A549 (cell line): ENCODE data around the gene ARHGEF37. TPM values are rescaled to one million over a fixed set of nuclear protein-coding genes. Genes with fewer than 3 reads are reported as not detected.
A peak's percentile ranks its signal among the peaks of the same experiment; 100 is the strongest.

Source experiments
- ATAC-seq, 2 experiments: fragments of 200-7000 bp in 1 of 2; fragments of >200 bp in 1 of 2; cut with Nextera tagmentation in 1 of 2; cut with Tn5 transposase in 1 of 2; 3 replicates each; pipeline versions ENCODE4 v1.8.0 to v1.9.1; 2018 to 2020; ENCODE audit warnings: mild to moderate bottlenecking in 1 of 2, moderate library complexity in 1 of 2
- CTCF ChIA-PET: fragments of 300-600 bp; sonication (Branson Sonifier 250); formaldehyde crosslinking; extraction: SDS; loops from one replicate; lab custom pipeline; 2021; ENCODE audit warnings: antibody characterized with exemption, inconsistent platforms; lab: Yijun Ruan, JAX
- POLR2A ChIA-PET: fragments of 350-600 bp; formaldehyde crosslinking; extraction: SDS; loops from one replicate; lab custom pipeline; 2021; ENCODE audit warnings: antibody characterized with exemption, inconsistent platforms; lab: Yijun Ruan, JAX
- DNase-seq, 2 experiments: peaks; one replicate each; pipeline versions ENCODE4 v3.0.0 to v3.0.0-alpha.2; 2011 to 2016; ENCODE audit warnings: low read depth in 1 of 2, low spot score in 1 of 2
- FAIRE-seq: peaks from 2 replicates; lab custom pipeline; 2011; peaks lifted over from hg19 to GRCh38; lab: Jason Lieb, UNC
- H3K27ac ChIP-seq, 2 experiments: fragments of >200 bp; sonication (Bioruptor Twin); formaldehyde crosslinking; 3 replicates each; pipeline ENCODE4 v1.5.1; 2016 to 2017
- H3K4me1 ChIP-seq: fragments of >200 bp; sonication (Bioruptor Twin); formaldehyde crosslinking; 3 replicates; pipeline ENCODE4 v1.6.1; 2016
- H3K4me2 ChIP-seq: fragments of >200 bp; sonication (Bioruptor Twin); formaldehyde crosslinking; 3 replicates; pipeline ENCODE4 v1.6.1; 2016
- H3K4me3 ChIP-seq: fragments of >200 bp; sonication (Bioruptor Twin); formaldehyde crosslinking; 3 replicates; pipeline ENCODE4 v1.5.1; 2016
- H3K9me3 ChIP-seq: fragments of >200 bp; sonication (Bioruptor Twin); formaldehyde crosslinking; 3 replicates; pipeline ENCODE4 v1.6.1; 2016
- BHLHE40 ChIP-seq: IDR thresholded peaks from 2 replicates; pipeline ENCODE4 v1.6.1; 2012; ENCODE audit warnings: low read depth, low read length, inconsistent platforms
- CBX2 ChIP-seq: fragments of 200-600 bp; sonication (generic); IDR thresholded peaks from 2 replicates; pipeline ENCODE4 v1.6.1; 2016; ENCODE audit warnings: low read depth, mild to moderate bottlenecking, borderline replicate concordance
- CBX8 ChIP-seq: fragments of 200-600 bp; sonication (generic); IDR thresholded peaks from 2 replicates; pipeline ENCODE4 v1.6.1; 2016
- CHD2 ChIP-seq: fragments of 150-350 bp; IDR thresholded peaks from 2 replicates; pipeline ENCODE4 v1.6.1; 2014; ENCODE audit warnings: low read length; ENCODE audit not compliant: partially characterized antibody
- EHF ChIP-seq: fragments of 250-450 bp; sonication (Bioruptor Pico); IDR thresholded peaks from 2 replicates; pipeline ENCODE4 v1.5.0; 2020; ENCODE audit warnings: mild to moderate bottlenecking
- EHMT2 ChIP-seq: fragments of 200-600 bp; sonication (generic); IDR thresholded peaks from 2 replicates; pipeline ENCODE4 v1.6.1; 2016; ENCODE audit warnings: antibody characterized with exemption, low read depth, mild to moderate bottlenecking, moderate library complexity
- FOSB ChIP-seq: fragments of 250-450 bp; sonication (Bioruptor Pico); IDR thresholded peaks from 2 replicates; pipeline ENCODE4 v1.5.0; 2020; ENCODE audit warnings: mild to moderate bottlenecking, moderate library complexity
- FOSL2 ChIP-seq, 2 experiments: fragments of 450-650 bp in 1 of 2; fragments of >200 bp in 1 of 2; sonication (Bioruptor Twin) in 1 of 2; formaldehyde crosslinking; IDR thresholded peaks; 2 replicates each; pipeline versions ENCODE4 v1.5.0 to v1.6.1; 2016 to 2020; ENCODE audit warnings: mild to moderate bottlenecking in 1 of 2, moderate library complexity in 1 of 2
- FOXS1 ChIP-seq: fragments of 250-450 bp; sonication (Bioruptor Pico); IDR thresholded peaks from 2 replicates; pipeline ENCODE4 v1.5.0; 2020; ENCODE audit warnings: mild to moderate bottlenecking, moderate library complexity
- GATA3 ChIP-seq: IDR thresholded peaks from 2 replicates; pipeline ENCODE4 v1.6.1; 2012; ENCODE audit warnings: borderline replicate concordance
- JUNB ChIP-seq: fragments of >200 bp; sonication (Bioruptor Twin); formaldehyde crosslinking; IDR thresholded peaks from 2 replicates; pipeline ENCODE4 v1.6.1; 2016
- KDM5A ChIP-seq: fragments of 200-600 bp; sonication (generic); IDR thresholded peaks from 2 replicates; pipeline ENCODE4 v1.6.1; 2016; ENCODE audit warnings: antibody characterized with exemption, mild to moderate bottlenecking
- MYC ChIP-seq: IDR thresholded peaks from 2 replicates; pipeline ENCODE4 v1.6.1; 2012; ENCODE audit warnings: mild to moderate bottlenecking, inconsistent platforms, low read length, improper control_type of control experiment, borderline replicate concordance
- NPAS2 ChIP-seq: fragments of 250-450 bp; sonication (Bioruptor Pico); IDR thresholded peaks from 2 replicates; pipeline ENCODE4 v1.8.0; 2022; ENCODE audit warnings: mild to moderate bottlenecking, moderate library complexity, borderline replicate concordance
- PHF8 ChIP-seq: fragments of 200-600 bp; sonication (generic); IDR thresholded peaks from 2 replicates; pipeline ENCODE4 v1.6.1; 2016; ENCODE audit warnings: low read depth, mild to moderate bottlenecking, antibody characterized with exemption, moderate library complexity, borderline replicate concordance
- RCOR1 ChIP-seq: fragments of 150-350 bp; IDR thresholded peaks from 2 replicates; pipeline ENCODE4 v1.6.1; 2014; ENCODE audit warnings: antibody characterized with exemption, low read length, low read depth
- RFX5 ChIP-seq: fragments of 450-650 bp; IDR thresholded peaks from 2 replicates; pipeline ENCODE4 v1.7.1; 2014; ENCODE audit warnings: antibody characterized with exemption, mild to moderate bottlenecking, moderate library complexity
- TFCP2L1 ChIP-seq: fragments of 250-450 bp; sonication (Bioruptor Pico); IDR thresholded peaks from 2 replicates; pipeline ENCODE4 v1.5.0; 2021; ENCODE audit warnings: mild to moderate bottlenecking
- ZFP36 ChIP-seq: fragments of 450-650 bp; IDR thresholded peaks from 2 replicates; pipeline ENCODE4 v1.6.1; 2014; ENCODE audit warnings: borderline replicate concordance; ENCODE audit not compliant: partially characterized antibody
- WGBS: methylation state at CpG from one replicate; pipeline ENCODE4 v1.1.6; 2017; ENCODE audit errors: missing lambda C conversion rate; 5-methylcytosine and 5-hydroxymethylcytosine counted together
- polyA plus RNA-seq, 4 experiments: library from polyadenylated mRNA; depleted of rRNA in 3 of 4; stranded (reverse); fragments of >200 nt; fragmentation: RNase III in 1 of 4; extraction: RNeasy Plus Mini Kit Qiagen cat#74134 plus additional on column Dnase treatment in 1 of 4; gene quantifications; 2 replicates in 3 of 4; 3 replicates in 1 of 4; pipeline ENCODE4 v1.2.3, GENCODE V29; 2011 to 2017
- TF ChIP-seq, protein P1 (sequence below): IDR thresholded peaks from 2 replicates; pipeline ENCODE4 v1.6.1; 2012
- TF ChIP-seq, protein P2 (sequence below): fragments of >200 bp; sonication (Bioruptor Twin); formaldehyde crosslinking; IDR thresholded peaks from 3 replicates; pipeline ENCODE4 v1.6.1; 2016
- TF ChIP-seq, protein P3 (sequence below): fragments of >200 bp; sonication (Bioruptor Twin); formaldehyde crosslinking; IDR thresholded peaks from 3 replicates; pipeline ENCODE4 v1.5.1; 2016
- TF ChIP-seq, protein P4 (sequence below): IDR thresholded peaks from 2 replicates; pipeline ENCODE4 v1.6.1; 2012; ENCODE audit warnings: low read depth, borderline replicate concordance

The ARHGEF37 gene
- polyA plus RNA-seq, 2 of the 4 experiments (the other 2 are of a cell fraction) = 1.2 to 1.5 TPM

DNA sequence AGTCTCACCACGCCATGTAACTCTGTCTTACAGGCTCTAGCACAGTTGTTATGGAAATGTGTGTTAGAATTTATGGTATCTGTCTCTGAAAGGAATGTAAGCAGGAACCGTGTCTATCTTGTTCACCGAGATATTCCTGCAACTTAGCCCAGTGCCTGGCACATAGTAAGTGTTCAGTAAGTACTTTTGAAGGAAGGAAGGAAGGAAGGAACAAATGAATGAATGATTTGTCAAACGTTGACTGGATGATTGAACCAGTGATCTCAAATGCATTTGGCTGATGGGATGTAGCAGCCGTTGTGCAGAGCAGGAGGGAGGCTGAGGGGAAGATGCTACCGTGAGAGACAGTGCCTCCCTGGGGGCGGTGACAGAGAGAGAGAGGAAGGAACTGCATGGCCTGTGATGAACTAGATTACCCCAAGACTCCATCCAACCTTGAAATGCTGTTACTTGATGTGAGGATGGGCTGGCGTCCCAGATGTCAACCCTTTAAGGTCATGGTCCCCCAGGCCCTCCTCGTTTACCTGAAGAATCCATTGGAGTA lies 101.3 kb downstream of the ARHGEF37 start:
- Histone ChIP-seq H3K4me2 (no peak overlapping the region), H3K27ac (no peak overlapping the region), H3K4me1 (no peaks in the 10 kb centered on the region), H3K4me3 (no peak overlapping the region), H3K9me3 (no peaks in the 10 kb centered on the region)
- CTCF ChIA-PET = interaction anchor here (2.4 kb wide), 1 partner anchor 15 kb away, joined by 13 read pairs; no protein-coding TSS in a partner anchor
- POLR2A ChIA-PET = no interaction called here
- TF ChIP-seq ZFP36 = no peak
- TF ChIP-seq, protein P1, sequence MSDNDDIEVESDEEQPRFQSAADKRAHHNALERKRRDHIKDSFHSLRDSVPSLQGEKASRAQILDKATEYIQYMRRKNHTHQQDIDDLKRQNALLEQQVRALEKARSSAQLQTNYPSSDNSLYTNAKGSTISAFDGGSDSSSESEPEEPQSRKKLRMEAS = no peak
- TF ChIP-seq, protein P2, sequence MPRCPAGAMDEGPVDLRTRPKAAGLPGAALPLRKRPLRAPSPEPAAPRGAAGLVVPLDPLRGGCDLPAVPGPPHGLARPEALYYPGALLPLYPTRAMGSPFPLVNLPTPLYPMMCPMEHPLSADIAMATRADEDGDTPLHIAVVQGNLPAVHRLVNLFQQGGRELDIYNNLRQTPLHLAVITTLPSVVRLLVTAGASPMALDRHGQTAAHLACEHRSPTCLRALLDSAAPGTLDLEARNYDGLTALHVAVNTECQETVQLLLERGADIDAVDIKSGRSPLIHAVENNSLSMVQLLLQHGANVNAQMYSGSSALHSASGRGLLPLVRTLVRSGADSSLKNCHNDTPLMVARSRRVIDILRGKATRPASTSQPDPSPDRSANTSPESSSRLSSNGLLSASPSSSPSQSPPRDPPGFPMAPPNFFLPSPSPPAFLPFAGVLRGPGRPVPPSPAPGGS = no peak
- TF ChIP-seq CHD2 = no peak
- TF ChIP-seq, protein P3, sequence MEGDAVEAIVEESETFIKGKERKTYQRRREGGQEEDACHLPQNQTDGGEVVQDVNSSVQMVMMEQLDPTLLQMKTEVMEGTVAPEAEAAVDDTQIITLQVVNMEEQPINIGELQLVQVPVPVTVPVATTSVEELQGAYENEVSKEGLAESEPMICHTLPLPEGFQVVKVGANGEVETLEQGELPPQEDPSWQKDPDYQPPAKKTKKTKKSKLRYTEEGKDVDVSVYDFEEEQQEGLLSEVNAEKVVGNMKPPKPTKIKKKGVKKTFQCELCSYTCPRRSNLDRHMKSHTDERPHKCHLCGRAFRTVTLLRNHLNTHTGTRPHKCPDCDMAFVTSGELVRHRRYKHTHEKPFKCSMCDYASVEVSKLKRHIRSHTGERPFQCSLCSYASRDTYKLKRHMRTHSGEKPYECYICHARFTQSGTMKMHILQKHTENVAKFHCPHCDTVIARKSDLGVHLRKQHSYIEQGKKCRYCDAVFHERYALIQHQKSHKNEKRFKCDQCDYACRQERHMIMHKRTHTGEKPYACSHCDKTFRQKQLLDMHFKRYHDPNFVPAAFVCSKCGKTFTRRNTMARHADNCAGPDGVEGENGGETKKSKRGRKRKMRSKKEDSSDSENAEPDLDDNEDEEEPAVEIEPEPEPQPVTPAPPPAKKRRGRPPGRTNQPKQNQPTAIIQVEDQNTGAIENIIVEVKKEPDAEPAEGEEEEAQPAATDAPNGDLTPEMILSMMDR = no peak
- no peak for TF ChIP-seq TFCP2L1
- no peak for TF ChIP-seq BHLHE40
- TF ChIP-seq EHMT2 = no peak
- no peak for TF ChIP-seq CBX8
- no peak for TF ChIP-seq FOSB (CRISPR knock-in tag)
- TF ChIP-seq GATA3 = no peak
- no peak for TF ChIP-seq MYC
- no peak for TF ChIP-seq NPAS2 (CRISPR knock-in tag)
- no peak for FAIRE-seq
- no peak for DNase-seq
- peak in 1 of 2 experiments; percentile 42; a peak in 2 of 6 replicates for ATAC-seq
- 34% methylated on average over 9 of the region's 9 CpGs for WGBS

DNA sequence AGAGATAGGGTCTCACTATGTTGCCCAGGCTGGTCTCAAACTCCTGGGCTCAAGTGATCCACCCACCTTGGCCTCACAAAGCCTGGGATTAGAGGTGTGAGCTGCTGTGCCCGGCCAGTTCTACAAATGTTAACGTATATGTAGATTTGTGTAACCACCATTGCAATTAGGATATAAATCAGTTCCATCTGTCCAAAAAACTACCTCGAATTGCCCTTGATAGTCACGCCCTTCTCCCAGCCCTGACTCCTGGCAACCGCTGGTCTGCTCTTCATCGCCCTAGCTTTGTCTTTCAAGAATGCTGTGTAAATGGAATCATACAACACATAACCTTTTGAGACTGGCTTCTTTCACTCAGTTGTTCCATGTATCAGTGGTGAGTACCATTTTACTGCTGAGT lies 102.7 kb downstream of the ARHGEF37 start:
- ChIA-PET CTCF (interaction anchor here (0.6 to 2.2 kb wide), 4 partner anchors 11 to 307 kb away, joined by 3 to 5 read pairs (median 4); no protein-coding TSS in a partner anchor), POLR2A (no interaction called here)
- TF ChIP-seq RCOR1 (no peak), CBX2 (no peak), PHF8 (no peak), KDM5A (no peak), EHF (CRISPR knock-in tag) (no peak), RFX5 (no peak), FOXS1 (CRISPR knock-in tag) (no peak)
- Histone ChIP-seq H3K9me3 (no peaks in the 10 kb centered on the region), H3K4me3 (no peak overlapping the region), H3K4me1 (no peaks in the 10 kb centered on the region), H3K4me2 (no peak overlapping the region), H3K27ac (no peak overlapping the region)
- no peak for ATAC-seq
- no peak for DNase-seq
- 66% methylated on average over 6 of the region's 6 CpGs for WGBS
- no peak for FAIRE-seq

DNA sequence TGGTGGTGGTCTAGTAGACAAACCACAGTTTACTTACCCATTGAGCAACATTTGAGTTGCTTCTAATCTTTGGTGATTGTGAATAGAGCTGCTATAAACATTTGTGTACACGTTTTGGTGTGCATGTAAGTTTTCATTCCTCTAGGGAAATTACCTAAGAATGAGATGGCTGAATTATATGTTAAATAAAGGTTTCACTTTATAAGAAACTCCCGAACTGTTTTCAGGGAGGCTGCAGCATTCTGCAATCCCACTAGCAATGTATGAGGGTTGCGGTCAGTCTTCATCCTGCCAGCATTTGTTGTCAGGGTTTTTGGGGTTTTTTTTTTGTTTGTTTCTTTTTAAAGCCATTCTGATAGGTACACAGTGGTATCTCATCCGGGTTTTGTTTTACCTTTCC lies 103.1 kb downstream of the ARHGEF37 start:
- no peak for DNase-seq
- Histone ChIP-seq H3K4me3 (no peak overlapping the region), H3K9me3 (no peaks in the 10 kb centered on the region)
- TF ChIP-seq, protein P4, sequence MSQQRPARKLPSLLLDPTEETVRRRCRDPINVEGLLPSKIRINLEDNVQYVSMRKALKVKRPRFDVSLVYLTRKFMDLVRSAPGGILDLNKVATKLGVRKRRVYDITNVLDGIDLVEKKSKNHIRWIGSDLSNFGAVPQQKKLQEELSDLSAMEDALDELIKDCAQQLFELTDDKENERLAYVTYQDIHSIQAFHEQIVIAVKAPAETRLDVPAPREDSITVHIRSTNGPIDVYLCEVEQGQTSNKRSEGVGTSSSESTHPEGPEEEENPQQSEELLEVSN = no peak
- TF ChIP-seq JUNB (no peak), RFX5 (no peak), NPAS2 (CRISPR knock-in tag) (no peak), CHD2 (no peak), FOSL2 (IDR thresholded peaks at IDR 0.05) (no peak), FOSL2 (CRISPR knock-in tag; IDR thresholded peaks at IDR 0.05) (no peak)
- TF ChIP-seq, protein P2 = no peak
- TF ChIP-seq, all 56 proteins: peak for 0
- CTCF ChIA-PET = interaction anchor here (0.7 to 4.9 kb wide), 3 partner anchors 10 to 48 kb away, joined by 4 to 27 read pairs (median 5); no protein-coding TSS in a partner anchor
- Histone ChIP-seq H3K27ac (no peak overlapping the region), H3K4me2 (no peak overlapping the region), H3K4me1 (no peaks in the 10 kb centered on the region)
- no peak for FAIRE-seq
- POLR2A ChIA-PET = no interaction called here
- WGBS = 36% methylated on average over 4 of the region's 4 CpGs
- ATAC-seq = no peak
